Memory B cell (primary cell): ENCODE results near the gene MBD3.
"Not testable (repeated sequence)": the region's sequence is repeated elsewhere in the genome, so short reads cannot be mapped to it uniquely, and the experiment has no call there.

Experiments used
- ATAC-seq: fragments of 150-1000 bp; cut with Tn5 transposase; 2 replicates; pipeline ENCODE4 v1.10.0; 2021; ENCODE audit warnings: low read depth, mild to moderate bottlenecking, moderate library complexity
- DNase-seq, 2 donors: peaks; one replicate each; pipeline ENCODE4 v3.0.0; 2022; ENCODE audit warnings: low spot score in 2 of 2
- H3K27ac Mint-ChIP-seq: one replicate; pipeline ENCODE4 v1.8.0; 2022; ENCODE audit warnings: mild to moderate bottlenecking, moderate library complexity, mixed read lengths
- H3K27me3 Mint-ChIP-seq: one replicate; pipeline ENCODE4 v1.8.0; 2022; ENCODE audit warnings: mixed read lengths
- H3K36me3 Mint-ChIP-seq: one replicate; pipeline ENCODE4 v1.8.0; 2022; ENCODE audit warnings: mild to moderate bottlenecking, mixed read lengths
- H3K4me1 Mint-ChIP-seq: one replicate; pipeline ENCODE4 v1.8.0; 2022; ENCODE audit warnings: mixed read lengths
- H3K4me3 Mint-ChIP-seq: one replicate; pipeline ENCODE4 v1.8.0; 2022; ENCODE audit warnings: mild to moderate bottlenecking, moderate library complexity, mixed read lengths
- H3K9me3 Mint-ChIP-seq: one replicate; pipeline ENCODE4 v1.8.0; 2022; ENCODE audit warnings: mixed read lengths

Gene MBD3

DNA sequence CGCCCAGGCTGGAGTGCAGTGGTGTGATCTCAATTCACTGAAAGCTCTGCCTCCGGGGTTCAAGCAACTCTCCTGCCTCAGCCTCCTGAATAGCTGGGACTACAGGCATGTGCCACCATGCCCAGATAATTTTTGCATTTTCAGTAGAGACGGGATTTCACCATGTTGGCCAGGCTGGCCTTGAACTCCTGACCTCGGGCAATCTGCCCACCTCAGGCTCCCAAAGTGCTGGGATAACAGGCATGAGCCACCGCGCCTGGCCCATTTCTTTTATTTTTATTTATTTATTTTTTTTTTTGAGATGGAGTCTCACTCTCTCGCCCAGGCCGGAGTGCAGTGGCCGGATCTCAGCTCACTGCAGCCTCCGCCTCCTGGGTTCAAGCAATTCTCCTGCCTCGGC lies 52.9 kb downstream of the MBD3 start:
- H3K4me1 Mint-ChIP-seq, H3K36me3 Mint-ChIP-seq, DNase-seq, H3K4me3 Mint-ChIP-seq, ATAC-seq, H3K27ac Mint-ChIP-seq, H3K9me3 Mint-ChIP-seq: not testable (repeated sequence)
- H3K27me3 Mint-ChIP-seq = peaks cover 15% of the 10 kb centered on the region

DNA sequence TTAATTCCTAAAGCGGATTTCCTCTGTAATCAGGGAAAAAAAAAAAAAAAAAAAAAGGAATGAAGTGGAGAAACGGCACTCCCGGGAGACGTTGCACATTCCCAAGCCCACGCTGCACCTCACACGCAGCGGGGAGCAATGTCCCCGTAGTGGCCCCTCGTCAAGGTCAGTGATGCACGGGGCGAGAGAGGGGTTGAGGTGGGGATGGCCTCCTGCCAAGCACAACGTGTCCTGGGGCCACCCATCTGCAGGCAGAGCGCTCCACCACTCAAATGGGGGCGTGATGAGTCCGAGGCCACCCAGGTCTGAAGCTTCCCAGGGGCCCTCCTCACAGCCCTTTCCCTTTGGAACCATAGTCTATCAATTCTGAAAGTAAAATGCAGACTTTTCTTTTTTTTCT lies 53.7 kb downstream of the MBD3 start:
- H3K27me3 Mint-ChIP-seq = peaks cover 14% of the 10 kb centered on the region
- H3K9me3 Mint-ChIP-seq = no peaks in the 10 kb centered on the region
- no peaks in the 10 kb centered on the region for H3K4me1 Mint-ChIP-seq
- no peaks in the 10 kb centered on the region for H3K36me3 Mint-ChIP-seq
- no peak overlapping the region for H3K4me3 Mint-ChIP-seq
- H3K27ac Mint-ChIP-seq = no peak overlapping the region
- no peak for DNase-seq
- ATAC-seq = no peak

DNA sequence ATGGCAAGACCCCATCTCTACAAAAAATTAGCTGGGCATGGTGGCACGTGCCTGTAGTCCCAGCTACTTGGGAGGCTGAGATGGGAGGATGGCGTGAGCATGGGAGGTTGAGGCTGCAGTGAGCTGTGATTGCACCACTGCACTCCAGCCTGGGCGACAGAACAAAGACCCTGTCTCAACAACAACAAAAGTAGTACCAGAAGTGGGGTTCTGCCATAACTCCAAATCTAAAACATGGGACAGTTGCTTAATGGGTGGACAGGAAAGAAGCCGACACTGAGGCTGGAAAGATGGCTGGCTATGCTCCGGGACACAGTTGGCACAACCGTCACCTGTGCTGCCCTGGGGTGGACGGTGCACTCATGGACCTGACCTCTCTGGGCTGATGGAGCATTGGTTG lies 57.0 kb downstream of the MBD3 start:
- H3K4me3 Mint-ChIP-seq, H3K9me3 Mint-ChIP-seq, ATAC-seq, H3K4me1 Mint-ChIP-seq, H3K27ac Mint-ChIP-seq, H3K36me3 Mint-ChIP-seq, DNase-seq: not testable (repeated sequence)
- H3K27me3 Mint-ChIP-seq = peaks cover 14% of the 10 kb centered on the region

DNA sequence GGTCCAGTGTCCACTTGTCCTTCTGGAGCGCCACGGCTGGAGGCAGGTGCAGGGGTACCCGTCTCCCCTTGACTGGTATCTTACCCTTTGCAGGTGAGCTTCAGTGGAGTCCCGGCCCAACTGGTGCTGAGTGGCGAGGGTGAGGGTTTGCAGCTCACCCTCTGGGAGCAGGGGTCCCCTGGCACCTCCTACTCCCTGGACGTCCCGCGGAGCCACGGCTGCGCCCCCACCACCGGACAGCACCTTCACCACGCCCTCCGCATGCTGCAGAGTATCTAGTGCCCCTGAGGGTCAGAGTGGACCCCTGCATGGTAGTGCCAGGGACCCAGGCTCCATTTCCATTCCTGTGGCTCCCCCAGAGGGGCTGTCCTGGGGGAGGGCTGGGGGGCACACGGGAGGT lies 57.7 kb downstream of the MBD3 start:
- no peak overlapping the region for H3K27ac Mint-ChIP-seq
- no peaks in the 10 kb centered on the region for H3K4me1 Mint-ChIP-seq
- H3K27me3 Mint-ChIP-seq = peaks cover 13% of the 10 kb centered on the region
- ATAC-seq = no peak
- no peak overlapping the region for H3K4me3 Mint-ChIP-seq
- no peaks in the 10 kb centered on the region for H3K9me3 Mint-ChIP-seq
- H3K36me3 Mint-ChIP-seq = no peaks in the 10 kb centered on the region
- no peak for DNase-seq

DNA sequence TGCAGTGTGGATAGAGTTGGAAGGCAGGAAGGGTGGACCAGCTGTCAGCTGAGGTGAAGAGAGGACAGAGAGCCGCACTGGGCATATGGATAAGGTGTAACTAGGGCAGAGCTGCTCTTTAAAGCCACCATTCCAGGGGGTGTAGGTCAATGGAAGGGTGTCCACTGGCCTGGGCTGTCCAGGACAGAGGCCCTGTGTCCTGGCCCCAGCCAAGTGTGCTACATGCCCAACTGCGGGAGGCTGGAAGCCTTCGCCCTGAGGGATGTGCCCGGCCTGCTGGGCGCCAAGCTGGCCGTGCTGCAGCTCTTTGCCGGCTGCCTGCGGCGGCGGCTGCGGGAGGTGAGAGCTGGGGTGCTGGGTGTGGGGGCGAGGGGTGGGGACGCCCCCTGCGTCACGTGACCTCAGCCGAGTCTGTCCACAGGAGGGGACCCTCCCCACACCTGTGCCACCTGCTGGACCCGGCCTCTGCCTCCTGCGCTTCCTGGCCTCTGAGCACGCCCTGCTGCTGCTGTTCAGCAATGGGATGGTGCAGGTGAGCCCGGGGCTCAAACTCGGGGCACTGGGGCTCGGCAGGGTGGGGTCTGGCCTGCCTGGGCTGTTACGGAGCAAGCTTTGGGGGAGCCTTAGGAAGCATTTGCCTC lies 59.0 kb downstream of the MBD3 start:
- no peak overlapping the region for H3K27ac Mint-ChIP-seq
- H3K27me3 Mint-ChIP-seq = peaks cover 15% of the 10 kb centered on the region
- no peaks in the 10 kb centered on the region for H3K9me3 Mint-ChIP-seq
- no peaks in the 10 kb centered on the region for H3K4me1 Mint-ChIP-seq
- no peak overlapping the region for H3K4me3 Mint-ChIP-seq
- no peaks in the 10 kb centered on the region for H3K36me3 Mint-ChIP-seq
- no peak for ATAC-seq
- no peak for DNase-seq

DNA sequence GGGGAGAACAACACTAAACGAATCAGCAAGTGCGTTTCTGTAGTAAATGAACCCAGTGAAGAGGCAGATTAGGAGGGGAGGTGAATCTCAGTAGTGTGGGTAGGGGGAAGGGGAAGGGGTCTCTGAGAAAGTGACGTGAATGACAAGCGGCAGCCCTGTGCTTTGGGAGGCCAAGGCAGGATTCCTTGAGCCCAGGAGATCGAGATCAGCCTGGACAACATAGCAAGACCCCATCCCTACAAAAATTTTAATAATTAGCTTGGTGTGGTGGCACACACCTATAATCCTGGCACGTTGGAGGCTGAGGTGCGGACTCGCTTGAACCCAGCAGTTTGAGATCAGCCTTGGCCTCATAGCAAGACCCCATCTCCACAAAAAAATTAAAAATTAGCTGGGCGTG lies 60.7 kb downstream of the MBD3 start:
- Mint-ChIP-seq H3K4me3 (no peak overlapping the region), H3K36me3 (no peaks in the 10 kb centered on the region), H3K4me1 (no peaks in the 10 kb centered on the region), H3K27ac (no peak overlapping the region), H3K27me3 (peaks cover 20% of the 10 kb centered on the region), H3K9me3 (no peaks in the 10 kb centered on the region)
- DNase-seq = no peak
- no peak for ATAC-seq

DNA sequence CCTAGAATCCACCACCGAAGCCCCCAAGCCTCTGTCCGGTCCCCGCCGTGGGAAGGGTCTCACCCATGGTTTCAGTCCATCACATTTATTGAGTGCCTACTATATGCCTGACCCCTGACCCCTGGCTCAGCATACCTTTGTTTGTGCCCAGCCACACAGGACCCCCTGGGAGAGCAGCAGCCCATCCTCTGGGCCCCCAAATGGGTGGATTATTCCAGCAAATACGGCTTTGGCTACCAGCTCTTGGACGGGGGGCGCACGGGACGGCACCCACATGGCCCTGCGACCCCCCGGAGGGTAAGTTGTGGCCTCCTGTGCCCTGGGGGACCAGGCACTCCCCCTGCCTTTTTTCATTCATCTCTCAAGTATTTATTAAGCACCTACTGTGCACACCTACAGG lies 61.1 kb downstream of the MBD3 start:
- Mint-ChIP-seq H3K4me1 (no peaks in the 10 kb centered on the region), H3K27me3 (peaks cover 23% of the 10 kb centered on the region), H3K4me3 (no peak overlapping the region), H3K27ac (no peak overlapping the region), H3K9me3 (no peaks in the 10 kb centered on the region), H3K36me3 (no peaks in the 10 kb centered on the region)
- DNase-seq (no peak), ATAC-seq (no peak)

DNA sequence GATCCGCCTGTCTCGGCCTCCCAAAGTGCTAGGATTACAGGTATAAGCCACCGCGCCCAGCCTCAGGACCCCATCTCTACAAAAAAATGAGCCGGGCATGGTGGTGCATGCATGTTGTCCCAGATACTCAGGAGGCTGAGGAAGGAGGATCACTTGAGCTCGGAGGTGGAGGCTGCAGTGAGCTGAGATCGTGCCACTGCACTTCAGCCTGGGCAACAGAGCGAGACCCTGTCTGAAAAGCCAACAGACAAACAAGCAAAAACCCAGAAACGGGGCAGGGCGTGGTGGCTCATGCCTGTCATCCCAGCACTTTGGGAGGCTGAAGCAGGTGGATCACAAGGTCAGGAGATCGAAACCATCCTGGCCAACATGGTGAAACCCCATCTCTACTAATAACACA lies 61.8 kb downstream of the MBD3 start:
- H3K36me3 Mint-ChIP-seq, H3K27ac Mint-ChIP-seq, H3K4me1 Mint-ChIP-seq, DNase-seq, H3K4me3 Mint-ChIP-seq, H3K9me3 Mint-ChIP-seq, ATAC-seq: not testable (repeated sequence)
- peaks cover 30% of the 10 kb centered on the region for H3K27me3 Mint-ChIP-seq

DNA sequence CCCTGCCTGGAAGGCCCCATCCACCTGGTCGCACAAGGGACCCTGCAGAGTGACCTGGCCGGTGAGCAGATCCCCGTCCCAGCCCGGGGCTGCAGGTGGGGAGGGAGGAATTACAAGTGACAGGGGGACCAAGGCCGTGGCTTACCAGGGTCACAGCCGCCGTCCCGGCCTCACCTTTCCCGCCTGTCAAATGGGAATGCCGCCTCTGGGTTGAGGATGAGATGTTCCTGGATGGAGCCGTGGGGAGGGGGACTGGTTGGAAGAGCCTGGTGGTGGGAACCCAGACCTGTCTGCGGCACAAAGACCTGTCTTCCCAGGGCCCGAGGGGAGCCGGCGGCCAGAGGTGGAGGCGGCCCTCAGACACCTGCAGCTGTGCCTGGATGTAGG lies 63.2 kb downstream of the MBD3 start:
- peaks cover 5% of the 10 kb centered on the region for H3K4me1 Mint-ChIP-seq
- H3K27me3 Mint-ChIP-seq = peaks cover 38% of the 10 kb centered on the region
- no peaks in the 10 kb centered on the region for H3K9me3 Mint-ChIP-seq
- no peak overlapping the region for H3K27ac Mint-ChIP-seq
- H3K36me3 Mint-ChIP-seq = no peaks in the 10 kb centered on the region
- DNase-seq = no peak
- no peak for ATAC-seq
- H3K4me3 Mint-ChIP-seq = no peak overlapping the region

DNA sequence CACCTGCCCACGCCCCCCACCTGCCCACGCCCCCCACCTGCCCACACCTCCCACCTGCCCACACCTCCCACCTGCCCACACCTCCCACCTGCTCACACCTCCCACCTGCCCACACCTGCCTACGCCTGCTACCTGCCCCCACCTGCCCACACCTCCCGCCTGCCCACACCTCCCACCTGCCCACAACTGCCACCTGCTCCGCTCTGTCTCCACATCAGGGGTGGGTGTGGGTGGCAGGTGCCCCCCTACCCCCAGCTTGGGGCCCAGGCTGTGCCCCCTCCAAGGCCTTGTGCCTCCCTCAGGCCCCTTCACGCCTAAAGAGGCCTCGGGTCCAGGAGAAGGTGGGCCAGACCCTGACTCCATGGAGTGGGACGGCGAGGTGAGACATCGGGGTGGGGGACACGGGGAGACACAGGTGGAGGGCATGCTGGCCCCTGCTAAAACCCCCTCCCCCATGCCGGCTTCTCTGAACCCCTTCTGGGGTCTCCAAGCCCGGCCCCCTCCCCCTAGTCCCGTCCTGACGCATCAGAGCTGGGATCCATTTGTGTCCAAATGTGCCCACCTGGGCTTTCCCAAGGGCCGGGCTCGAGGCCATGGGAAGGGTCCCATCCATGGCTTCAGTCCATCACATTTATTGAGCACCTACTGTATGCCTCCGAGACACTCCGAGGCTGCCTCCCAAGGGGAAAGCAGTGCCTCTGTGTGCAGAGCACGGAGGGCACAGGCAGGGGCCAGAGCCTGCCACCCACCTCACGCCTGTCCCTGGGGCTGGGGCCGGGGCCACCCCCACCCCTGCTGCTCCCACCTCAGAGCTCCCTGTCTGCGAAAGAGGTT lies 63.9 kb downstream of the MBD3 start:
- Mint-ChIP-seq H3K9me3 (no peaks in the 10 kb centered on the region), H3K27me3 (peaks cover 40% of the 10 kb centered on the region), H3K4me1 (peaks cover 5% of the 10 kb centered on the region), H3K36me3 (no peaks in the 10 kb centered on the region), H3K27ac (no peak overlapping the region), H3K4me3 (no peak overlapping the region)
- ATAC-seq (no peak), DNase-seq (no peak)

DNA sequence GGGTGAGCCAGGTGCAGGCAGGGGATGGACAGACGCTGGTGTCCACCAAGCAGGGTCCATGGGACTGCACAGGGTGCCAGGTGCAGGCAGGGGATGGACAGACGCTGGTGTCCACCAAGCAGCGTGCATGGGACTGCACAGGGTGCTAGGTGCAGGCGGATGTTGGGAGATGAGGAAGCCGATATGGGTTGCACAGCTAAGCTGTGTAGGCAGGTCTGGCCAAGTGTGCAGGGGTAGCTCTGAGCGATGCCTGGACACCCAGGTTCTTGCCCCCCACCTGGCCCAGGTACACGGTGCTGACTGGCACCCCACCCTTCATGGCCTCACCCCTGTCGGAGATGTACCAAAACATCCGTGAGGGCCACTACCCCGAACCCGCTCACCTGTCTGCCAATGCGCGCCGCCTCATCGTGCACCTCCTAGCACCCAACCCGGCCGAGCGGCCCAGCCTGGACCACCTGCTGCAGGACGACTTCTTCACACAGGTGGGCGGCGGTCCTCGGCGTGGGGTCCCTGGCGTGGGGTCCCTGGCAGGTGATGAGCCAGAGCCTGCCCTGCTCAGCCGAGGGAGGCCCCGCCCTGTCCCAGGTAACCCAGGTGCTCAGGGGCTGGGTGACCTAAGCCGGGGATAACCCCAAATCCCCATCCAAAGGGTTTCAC lies 64.9 kb downstream of the MBD3 start:
- peaks cover 5% of the 10 kb centered on the region for H3K4me1 Mint-ChIP-seq
- ATAC-seq = no peak
- no peaks in the 10 kb centered on the region for H3K36me3 Mint-ChIP-seq
- no peak overlapping the region for H3K4me3 Mint-ChIP-seq
- no peaks in the 10 kb centered on the region for H3K9me3 Mint-ChIP-seq
- H3K27me3 Mint-ChIP-seq = peaks cover 40% of the 10 kb centered on the region
- no peak overlapping the region for H3K27ac Mint-ChIP-seq
- no peak for DNase-seq

DNA sequence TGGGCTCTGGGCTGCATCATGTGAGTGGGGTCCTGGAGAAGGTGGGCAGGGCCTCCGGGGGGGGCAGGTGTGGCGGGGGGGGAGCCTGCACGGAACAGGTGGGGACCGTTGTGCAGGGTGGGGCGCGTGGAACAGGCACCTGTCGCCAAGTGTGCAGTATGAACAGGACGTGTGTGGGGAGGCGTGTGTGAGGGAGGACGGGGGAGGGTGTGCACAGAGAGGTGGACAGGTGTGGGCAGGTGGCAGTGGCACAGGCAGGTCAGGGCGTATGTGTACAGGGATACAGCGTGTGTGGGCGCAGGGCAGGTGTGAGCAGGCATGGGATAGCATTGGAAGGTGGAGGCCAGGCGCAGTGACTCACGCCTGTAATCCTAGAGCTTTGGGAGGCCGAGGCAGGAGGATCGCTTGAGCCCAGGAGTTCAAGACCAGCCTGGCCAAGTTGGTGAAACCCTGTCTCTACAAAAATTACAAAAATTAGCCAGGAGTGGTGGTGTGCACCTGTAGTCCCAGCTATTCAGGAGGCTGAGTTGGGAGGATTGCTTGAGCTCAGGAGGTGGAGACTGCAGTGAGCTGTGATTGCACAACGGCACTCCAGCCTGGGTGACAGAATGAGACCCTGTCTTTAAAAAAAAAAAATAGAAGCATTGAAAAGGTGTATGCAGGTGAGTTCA lies 65.6 kb downstream of the MBD3 start:
- Mint-ChIP-seq H3K27ac (no peak overlapping the region), H3K4me3 (no peak overlapping the region), H3K9me3 (no peaks in the 10 kb centered on the region), H3K27me3 (peaks cover 40% of the 10 kb centered on the region), H3K36me3 (no peaks in the 10 kb centered on the region), H3K4me1 (peaks cover 5% of the 10 kb centered on the region)
- DNase-seq = no peak
- no peak for ATAC-seq

DNA sequence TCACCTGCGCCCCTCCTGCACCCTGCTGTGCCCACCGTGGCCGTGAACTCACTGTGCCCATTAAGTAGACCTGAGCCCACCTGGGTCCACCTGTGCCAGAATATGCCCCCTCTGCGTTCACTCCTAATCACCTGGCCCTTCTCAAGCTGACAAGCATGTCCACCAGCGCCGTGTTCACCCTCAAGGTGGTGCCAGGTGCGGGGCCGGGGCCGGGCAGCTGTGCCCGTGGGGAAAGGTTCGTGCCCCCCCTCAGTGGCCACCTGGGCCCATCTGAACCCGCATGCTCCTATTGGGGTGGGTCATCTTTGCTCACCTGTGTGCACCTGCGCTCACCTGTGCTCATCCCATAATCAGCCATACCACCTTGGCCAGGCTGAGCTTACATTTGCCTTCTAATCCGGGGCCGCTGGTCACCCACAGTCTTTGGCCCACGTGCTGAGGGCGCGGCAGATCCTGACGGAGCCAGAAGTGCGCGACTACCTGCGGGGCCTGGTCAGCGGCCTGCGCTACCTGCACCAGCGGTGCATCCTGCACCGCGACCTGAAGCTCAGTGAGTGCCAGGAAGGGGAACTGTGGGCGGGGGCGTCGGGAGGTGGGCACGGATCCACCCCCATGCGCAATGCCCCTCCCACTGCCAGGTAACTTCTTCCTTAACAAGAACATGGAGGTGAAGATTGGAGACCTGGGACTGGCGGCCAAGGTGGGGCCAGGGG lies 66.4 kb downstream of the MBD3 start:
- H3K4me3 Mint-ChIP-seq = no peak overlapping the region
- no peak overlapping the region for H3K27ac Mint-ChIP-seq
- H3K27me3 Mint-ChIP-seq = peaks cover 40% of the 10 kb centered on the region
- no peaks in the 10 kb centered on the region for H3K36me3 Mint-ChIP-seq
- H3K4me1 Mint-ChIP-seq = peaks cover 5% of the 10 kb centered on the region
- ATAC-seq (no peak), DNase-seq (no peak)
- no peaks in the 10 kb centered on the region for H3K9me3 Mint-ChIP-seq

DNA sequence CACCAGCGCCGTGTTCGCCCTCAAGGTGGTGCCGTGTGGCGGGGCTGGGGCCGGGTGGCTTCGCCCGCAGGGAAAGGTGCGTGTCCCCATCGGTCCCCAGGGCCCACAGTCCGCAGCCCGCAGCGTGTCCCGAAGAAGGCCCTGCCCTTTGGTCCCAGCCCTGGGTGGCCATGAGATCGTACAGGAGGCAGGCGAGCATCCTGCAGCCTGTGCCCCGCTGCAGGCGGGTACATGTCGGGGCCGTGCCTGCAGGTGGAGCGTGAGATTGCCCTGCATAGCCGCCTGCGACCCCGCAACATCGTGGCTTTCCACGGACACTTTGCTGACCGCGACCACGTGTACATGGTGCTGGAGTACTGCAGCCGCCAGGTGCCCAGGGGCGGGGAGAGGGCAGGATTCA lies 67.3 kb downstream of the MBD3 start:
- ATAC-seq (no peak), DNase-seq (no peak)
- Mint-ChIP-seq H3K9me3 (no peaks in the 10 kb centered on the region), H3K4me1 (peaks cover 5% of the 10 kb centered on the region), H3K36me3 (no peaks in the 10 kb centered on the region), H3K27ac (no peak overlapping the region), H3K4me3 (no peak overlapping the region), H3K27me3 (peaks cover 40% of the 10 kb centered on the region)
